HG03469 (cell line): ENCODE data around the gene CD44.
"Not testable (repeated sequence)": the region's sequence is repeated elsewhere in the genome, so short reads cannot be mapped to it uniquely, and the experiment has no call there.

ENCODE experiments used
- ATAC-seq: cut with Tn5 transposase; IDR thresholded peaks from one replicate; pipeline ENCODE4 v1.9.1; 2021; ENCODE audit warnings: mild to moderate bottlenecking, moderate library complexity, moderate number of reproducible peaks; ENCODE audit not compliant: unreplicated experiment

Gene CD44

DNA sequence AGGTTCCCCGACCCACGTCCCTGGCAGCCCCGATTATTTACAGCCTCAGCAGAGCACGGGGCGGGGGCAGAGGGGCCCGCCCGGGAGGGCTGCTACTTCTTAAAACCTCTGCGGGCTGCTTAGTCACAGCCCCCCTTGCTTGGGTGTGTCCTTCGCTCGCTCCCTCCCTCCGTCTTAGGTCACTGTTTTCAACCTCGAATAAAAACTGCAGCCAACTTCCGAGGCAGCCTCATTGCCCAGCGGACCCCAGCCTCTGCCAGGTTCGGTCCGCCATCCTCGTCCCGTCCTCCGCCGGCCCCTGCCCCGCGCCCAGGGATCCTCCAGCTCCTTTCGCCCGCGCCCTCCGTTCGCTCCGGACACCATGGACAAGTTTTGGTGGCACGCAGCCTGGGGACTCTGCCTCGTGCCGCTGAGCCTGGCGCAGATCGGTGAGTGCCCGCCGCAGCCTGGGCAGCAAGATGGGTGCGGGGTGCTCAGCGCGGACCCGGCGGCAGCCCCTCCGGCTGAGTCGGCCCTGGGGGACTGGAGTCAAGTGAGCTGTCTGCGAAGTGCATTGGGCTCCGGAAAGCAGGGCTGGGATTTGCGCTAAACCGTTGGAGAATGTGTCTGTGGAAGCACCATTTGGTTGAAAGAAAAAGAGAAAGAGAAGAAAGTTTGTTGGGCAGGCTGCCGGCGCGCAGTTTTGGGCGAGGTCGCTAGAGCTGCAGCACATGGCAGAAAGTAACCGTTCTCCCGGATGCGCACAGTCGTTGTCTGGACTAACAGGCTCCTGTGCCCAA is at the start of gene CD44:
Gene CD44, plus strand, starts transcription at position 229 of the 779 bp plus-strand sequence. Its CDS starts 133 bp downstream, at position 362.
- no peak for ATAC-seq

DNA sequence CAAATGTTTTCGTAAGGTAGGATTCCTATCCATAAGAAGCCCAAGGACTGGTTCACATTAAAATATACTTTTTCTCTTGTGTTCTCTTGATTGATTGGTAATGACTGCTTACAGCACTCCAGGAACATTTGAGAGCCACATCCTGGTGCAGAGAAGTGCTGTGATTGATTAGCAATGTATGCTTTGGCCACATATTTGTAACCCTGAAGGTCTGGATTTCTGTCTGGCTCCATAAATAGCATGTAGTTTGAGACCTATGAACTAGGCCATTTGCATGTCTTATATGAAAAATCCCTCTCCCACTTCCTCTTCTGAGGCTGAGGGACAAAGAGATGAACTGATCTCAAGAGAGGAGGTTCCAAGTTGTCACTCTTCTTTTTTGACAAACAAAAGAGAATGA is 49.3 kb upstream of the CD44 start:
- ATAC-seq = peak; percentile 64

DNA sequence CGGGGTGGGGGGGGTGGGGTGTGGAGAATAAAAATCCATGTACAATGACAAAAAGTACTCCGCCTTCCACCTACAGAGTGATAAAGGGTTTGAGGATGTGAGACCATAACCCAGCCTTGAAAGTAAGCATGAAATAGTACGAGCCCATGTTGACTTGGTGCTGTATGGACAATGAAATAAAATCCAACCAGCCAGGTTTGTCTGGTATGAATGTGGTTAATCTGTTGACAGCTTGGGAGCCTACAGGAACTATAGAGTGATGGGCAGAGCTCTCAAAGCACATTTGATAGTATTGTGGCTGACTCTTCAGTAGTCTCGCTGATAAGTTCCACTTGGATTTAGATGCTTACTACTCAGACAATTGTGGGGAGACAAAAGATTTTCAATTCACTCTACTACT is 48.8 kb upstream of the CD44 start:
- ATAC-seq = peak; percentile 20

DNA sequence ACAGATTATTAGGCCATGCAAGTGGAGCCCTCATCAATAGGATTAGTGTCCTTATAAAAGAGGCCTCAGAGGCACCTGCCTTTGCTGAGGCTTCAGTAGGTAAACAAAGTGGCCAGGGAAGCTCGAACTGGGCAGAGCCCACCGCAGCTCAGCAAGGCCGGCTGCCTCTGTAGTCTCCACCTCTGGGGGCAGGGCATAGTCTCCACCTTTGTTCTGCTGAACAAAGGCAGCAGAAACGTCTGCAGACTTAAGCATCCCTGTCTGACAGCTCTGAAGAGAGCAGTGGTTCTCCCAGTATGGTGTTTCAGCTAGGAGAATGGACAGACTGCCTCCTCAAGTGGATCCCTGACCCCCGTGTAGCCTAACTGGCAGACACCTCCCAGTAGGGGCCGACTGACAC is 48.0 kb upstream of the CD44 start:
- ATAC-seq = not testable (repeated sequence)

DNA sequence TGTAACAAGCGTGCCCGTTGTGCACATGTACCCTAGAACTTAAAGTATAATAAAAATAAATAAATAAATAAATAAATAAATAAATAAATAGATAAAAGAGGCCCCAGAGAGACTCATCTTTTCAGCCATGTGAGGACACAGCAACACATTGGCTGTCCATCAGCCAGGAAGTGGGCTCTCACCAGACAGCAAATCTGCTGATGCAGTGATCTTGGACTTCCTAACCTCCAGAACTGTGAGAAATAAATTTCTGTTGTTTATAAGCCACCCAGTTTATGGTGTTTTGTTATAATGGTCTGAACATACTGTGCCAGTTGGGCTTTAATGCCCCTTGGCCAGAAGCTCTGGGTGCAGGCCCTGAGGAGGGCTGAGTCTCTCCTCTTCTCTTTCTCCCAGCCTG is 42.2 kb upstream of the CD44 start:
- ATAC-seq = no peak

DNA sequence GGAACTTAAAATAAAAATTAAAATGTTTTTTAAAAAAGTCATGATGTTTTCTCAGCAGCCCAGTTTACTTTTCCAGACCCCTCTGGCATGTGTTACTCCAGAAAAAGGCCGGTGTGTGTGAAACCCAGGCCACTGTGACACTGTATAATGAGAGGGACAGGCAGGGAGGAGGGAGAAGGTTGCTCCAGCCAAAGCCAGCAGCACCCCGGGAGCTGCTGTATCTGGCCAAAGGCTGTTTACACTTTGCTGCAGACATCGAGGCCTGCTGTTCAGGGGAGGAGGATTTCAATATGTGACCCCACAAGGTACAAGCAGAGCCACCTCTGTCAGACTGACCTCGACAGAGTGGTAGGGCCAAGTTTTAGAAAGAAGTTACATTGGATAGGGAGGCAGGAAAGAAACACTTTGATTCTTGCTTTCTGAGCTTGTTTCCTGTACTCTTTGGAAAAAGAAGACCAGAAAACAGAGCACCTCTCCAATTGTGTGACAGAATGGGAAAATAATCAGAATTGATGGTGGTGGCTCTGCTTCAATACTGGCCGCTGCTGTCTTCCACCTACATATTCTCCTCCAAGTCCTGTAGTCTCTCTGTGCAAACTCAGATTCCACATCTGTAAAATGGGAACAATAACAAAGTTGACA is 41.0 kb upstream of the CD44 start:
- ATAC-seq = no peak

DNA sequence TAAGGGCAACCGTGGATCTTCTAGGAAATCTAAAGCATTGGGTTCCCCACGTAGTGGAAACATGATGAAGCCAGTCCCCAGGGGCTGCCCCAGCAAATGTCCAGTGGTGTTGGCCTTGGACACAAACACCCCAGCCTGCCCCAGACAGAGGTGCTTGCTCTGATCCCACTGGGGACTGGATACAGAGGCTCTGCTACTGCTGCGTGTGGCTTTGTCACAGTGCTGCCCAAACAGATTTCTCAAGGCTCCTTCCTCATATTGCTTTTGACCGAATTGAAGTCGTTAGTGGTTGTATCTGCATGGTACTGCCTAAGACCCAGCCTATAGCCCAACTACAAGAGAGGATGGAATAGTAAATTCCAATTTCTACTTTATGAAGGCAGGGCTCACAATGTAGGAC is 40.1 kb upstream of the CD44 start:
- no peak for ATAC-seq

DNA sequence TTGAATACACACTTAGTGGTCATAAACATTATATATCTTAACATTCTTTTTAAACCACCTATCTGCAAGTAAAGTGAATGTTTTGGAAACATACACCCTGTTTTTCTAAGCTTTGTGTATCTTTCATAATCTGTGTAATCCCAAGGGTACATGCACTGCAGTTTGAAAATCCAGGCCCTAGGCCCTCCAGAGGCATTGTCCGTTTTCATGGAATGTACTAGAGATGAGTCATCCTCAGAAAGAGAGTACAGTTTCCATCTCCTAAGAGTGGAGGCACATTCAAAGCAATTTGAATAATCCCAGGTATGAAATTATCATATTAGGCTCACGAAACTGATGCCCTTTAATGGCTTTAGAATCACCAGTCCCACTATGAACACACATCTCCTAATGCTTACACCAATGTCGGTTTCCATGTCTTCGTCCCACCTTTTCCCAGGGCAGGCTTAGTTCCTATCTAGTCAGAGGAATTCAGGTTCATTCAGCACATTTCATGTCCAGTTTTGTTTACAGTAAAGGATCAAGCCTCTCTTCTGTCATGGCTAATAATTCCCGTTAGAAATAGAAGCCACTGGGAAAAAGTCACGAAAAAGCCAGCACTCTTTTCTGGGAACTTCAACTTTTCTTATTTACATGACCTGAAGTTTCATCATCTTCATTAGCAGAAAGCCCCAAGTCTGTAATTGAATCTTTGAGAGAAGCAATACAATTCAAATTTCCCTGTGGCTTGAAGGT is 39.5 kb upstream of the CD44 start:
- no peak for ATAC-seq

DNA sequence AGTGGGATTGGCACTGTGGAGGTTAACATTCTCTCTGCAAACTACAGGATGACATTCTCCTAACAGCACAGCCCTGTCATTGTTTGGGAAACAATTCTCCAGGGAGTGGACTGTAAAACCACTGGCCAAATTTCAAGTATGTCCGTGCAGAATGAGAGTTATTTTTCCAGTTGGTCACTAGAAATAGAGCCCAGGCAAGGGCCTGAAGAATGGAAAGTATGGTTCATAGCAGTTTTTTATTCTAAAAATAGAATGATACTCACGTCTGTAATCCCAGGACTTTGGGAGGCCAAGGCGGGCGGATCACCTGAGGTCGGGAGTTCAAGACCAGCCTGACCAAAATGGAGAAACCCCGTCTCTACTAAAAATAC is 39.0 kb upstream of the CD44 start:
- ATAC-seq = no peak

DNA sequence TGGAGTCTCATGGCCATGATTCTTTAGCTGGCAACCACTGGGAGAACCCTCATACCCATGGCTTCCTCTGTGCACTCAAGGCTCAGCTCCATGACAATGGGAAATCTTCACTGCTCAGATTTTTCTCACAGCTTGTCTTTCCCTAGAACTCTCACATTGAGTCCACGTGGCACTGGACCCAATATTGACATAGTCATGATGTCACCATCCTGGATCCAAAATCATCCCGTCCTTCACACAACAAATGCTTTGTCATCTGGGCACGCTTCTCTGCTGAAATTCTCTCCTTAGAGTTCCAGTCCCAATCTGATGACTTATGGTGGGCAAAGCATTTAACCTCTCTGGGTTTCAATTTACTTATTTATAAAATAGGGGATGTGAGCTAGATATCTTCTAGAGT is 37.7 kb upstream of the CD44 start:
- no peak for ATAC-seq

DNA sequence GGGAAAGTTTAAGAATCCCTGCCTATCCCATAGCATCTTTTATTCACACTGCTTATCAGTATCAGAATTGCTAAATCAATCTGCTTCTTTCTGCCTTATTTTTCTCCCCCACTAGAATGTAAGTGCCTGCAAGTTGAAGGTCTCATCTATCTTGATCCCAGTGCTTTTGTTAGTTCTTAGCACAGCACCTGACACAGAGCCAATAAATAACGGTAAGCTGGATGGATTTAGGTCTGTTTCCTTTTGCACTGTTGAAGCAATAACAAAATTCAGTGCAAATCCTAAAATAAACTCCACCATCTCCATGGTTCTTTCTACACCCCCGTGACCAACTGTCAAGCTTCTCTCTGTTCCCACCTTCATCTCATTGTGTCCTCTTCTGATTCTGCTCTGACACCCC is 36.7 kb upstream of the CD44 start:
- ATAC-seq = no peak

DNA sequence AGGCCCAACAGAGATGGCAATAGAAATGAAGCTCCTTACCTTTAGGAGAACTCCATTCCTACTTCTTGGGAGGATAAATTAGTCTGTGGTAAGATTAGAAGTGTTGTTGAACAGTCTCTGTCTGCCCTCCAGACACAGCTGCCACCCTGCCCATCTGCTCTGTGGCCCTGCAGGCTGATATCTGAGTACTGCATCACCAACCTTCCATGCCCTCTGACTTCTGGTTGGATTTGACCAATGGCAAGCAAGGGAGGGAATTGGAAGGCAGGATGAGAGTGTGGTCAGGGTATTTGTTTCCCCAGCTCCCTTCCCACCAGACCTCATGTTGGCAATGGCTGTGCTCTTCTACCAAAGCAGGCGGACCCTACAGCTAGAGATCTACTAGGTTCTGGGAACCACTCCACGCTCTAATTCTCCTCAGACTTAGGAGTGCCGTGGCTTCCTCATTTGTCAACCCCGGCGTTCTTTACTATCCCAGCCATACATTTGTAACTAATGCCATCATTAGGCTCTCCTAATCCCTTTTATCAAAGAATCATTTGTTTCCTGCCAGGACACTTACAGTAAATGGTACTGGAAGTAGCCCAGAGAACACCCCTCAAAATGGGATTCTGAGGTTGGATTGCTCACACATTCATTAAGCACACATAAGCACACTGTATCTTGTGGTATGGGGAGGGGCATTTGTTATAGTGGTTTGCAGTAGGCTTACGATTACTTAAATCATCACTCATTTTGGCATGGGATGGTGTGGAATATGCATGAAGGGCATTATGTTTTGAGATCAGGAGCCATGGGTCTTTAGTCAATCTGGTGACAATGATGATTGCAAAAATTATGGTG is 35.4 kb upstream of the CD44 start:
- ATAC-seq = no peak

DNA sequence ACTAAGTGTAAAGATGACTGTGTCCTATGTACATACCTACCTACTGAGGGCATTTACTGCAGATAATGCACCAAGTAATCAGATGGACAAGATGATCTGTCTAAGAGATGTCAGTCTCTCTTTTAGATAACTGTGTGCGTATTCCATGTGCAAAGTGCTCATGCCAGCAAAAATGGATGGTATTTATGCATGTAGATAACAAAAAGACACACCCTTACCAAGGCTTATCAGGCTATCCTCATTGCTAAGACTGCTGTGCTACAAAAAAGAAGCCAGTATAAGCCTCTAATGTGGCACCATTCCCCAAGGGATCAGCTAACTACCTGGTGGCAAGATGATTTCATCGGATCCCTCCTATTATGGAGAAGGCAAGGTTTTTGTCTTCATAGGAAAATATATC is 34.3 kb upstream of the CD44 start:
- ATAC-seq = no peak

DNA sequence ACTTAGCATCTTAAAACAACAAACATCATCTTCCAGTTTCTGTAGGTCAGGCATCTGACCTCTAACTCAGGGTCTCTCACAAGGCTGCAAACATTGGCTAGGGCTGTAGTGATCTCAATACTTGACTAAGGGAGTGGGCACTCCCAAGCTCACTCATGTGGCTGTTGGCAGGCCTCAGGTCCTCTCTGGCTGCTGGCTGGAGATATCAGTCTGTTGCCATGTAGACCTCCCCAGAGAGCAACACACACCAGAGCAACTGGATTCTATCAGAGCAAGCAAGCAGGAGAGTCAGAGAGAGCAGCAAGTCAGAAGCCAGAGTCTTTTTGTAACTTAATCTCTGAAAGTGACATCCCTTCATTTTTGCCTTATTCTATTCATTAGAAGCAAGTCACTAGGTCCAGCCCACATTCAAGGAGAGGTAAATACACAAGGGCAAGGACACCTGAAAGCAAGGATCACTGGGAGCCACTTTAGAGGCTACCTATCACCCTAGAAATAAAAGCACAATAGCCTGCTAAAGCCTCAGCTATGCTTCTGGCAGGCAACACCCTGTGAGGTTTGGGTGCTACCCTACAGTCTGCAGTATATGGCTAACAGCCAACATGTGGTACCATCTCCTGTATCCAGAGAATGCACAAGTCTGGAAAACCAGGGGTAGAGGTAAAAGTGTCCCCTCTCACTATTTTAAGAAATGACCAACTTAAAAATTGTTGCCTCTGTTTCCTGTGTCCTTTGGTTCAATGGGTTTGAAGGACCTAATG is 33.5 kb upstream of the CD44 start:
- no peak for ATAC-seq

DNA sequence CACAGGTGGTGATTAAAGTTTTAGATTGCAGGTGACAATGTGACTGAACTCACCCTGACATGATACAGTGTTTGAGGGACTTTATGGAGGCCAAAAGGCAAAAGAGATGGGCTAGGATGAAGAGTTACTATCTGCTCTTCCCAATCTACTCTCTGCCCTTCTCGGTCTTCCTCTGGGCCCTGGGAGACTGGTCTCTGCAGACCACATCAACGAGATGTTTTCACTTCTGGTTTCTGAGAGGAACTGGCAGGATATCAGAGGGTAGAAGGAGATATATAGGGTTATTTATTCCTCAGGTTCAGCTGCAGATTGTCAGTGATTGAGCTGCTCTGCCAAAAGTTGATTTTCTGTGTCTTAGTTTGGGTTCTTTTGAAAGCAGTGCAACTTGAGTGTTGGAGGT is 32.4 kb upstream of the CD44 start:
- peak; percentile 63 for ATAC-seq

DNA sequence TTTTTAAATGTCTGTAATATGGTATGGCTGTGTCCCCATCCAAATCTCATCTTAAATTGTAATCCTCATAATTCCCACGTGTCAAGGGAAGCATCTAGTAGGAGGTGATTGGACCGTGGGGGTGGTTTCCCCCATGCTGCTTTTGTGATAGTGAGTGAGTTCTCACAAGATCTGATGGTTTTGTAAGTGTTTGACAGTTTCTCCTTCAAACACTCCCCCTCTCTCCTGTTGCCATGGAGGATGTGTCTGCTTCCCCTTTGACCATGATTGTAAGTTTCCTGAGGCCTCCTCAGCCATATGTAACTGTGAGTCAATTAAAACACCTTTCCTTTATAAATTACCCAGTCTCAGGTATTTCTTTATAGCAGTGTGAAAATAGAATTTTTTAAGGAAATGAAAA is 31.1 kb upstream of the CD44 start:
- ATAC-seq = no peak

DNA sequence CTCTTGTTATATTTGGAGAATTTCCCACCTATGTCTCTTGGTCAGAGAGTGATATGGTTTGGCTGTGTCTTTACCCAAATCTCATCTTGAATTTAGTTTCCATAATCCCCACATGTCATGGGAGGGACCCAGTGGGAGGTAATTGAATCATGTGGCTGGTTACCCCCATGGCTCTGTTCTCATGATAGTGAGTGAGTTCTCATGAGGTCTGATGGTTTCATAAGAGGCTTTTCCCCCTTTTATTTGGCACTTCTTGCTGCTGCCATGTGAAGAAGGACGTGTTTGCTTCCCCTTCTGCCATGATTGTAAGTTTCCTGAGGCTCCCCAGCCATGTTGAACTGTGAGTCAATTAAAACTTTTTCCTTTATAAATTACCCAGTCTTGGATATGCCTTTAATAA is 30.6 kb upstream of the CD44 start:
- not testable (repeated sequence) for ATAC-seq

DNA sequence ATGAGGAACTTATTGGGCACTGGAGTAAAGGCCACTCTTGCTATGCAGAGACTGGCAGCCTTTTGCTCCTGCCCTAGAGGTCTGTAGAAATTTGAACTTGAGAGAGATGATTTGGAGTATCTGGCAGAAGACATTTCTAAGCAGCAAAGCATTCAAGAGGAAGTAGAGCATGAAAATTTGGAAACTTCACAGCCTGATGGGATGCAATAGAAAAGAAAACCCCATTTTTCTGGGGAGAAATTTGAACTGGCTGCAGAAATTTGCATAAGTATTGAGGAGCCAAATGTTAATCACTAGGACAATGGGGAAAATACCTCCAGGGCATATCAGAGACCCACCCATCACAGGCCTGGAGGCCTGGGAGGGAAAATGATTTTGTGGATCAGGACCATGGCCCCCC is 29.9 kb upstream of the CD44 start:
- no peak for ATAC-seq

DNA sequence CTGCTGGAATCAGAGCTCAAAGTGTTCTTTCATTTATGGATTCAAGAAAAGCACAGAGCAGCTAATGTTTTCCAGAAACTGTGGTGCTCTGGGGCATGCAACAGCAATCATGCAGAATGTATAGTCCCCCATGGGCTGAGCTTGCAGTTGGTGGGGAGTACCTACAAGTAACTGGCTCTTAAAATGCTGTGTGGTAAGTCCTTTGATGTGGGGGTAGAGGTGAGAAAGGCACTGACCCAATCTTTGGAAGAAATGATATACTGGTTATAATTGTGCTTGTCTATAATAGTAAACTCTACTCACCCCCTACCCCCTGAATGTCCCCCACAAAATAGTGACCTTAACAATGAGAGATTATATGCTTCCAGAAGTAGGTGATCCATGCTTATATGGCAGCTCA is 29.1 kb upstream of the CD44 start:
- ATAC-seq = no peak
